ENCODE results near the gene ALDH1B1.

Gene ALDH1B1

GRCh38 chr9:38406476-38407186, 14.1 kb downstream of the ALDH1B1 start:
- Histone ChIP-seq H3K27ac (ENCODE audit: poor library complexity, severe bottlenecking) (no peak overlapping the region), H3K27me3 (ENCODE audit: insufficient read depth, poor library complexity, severe bottlenecking) (peaks cover 3% of the 10 kb centered on the region), H3K4me1 (ENCODE audit: insufficient read depth, poor library complexity, severe bottlenecking) (no peaks in the 10 kb centered on the region), H3K4me3 (ENCODE audit: severe bottlenecking) (no peak overlapping the region), H3K9me3 (ENCODE audit: severe bottlenecking) (no peaks in the 10 kb centered on the region), H3K36me3 (ENCODE audit: low read depth) (no peaks in the 10 kb centered on the region)
- DNase-seq (ENCODE audit: low spot score) = no peak
- TF ChIP-seq CTCF (IDR thresholded peaks at IDR 0.05; ENCODE audit: poor library complexity, severe bottlenecking) = no peak
- ATAC-seq (ENCODE audit: low read depth) = no peak

- TF ChIP-seq CTCF (IDR thresholded peaks at IDR 0.05; ENCODE audit: poor library complexity, severe bottlenecking) = no peak
- Histone ChIP-seq H3K4me1 (ENCODE audit: insufficient read depth, poor library complexity, severe bottlenecking) (no peaks in the 10 kb centered on the region), H3K27me3 (ENCODE audit: insufficient read depth, poor library complexity, severe bottlenecking) (peaks cover 3% of the 10 kb centered on the region), H3K36me3 (ENCODE audit: low read depth) (no peaks in the 10 kb centered on the region), H3K9me3 (ENCODE audit: severe bottlenecking) (no peaks in the 10 kb centered on the region), H3K27ac (ENCODE audit: poor library complexity, severe bottlenecking) (no peak overlapping the region), H3K4me3 (ENCODE audit: severe bottlenecking) (no peak overlapping the region)
- no peak for DNase-seq (ENCODE audit: low spot score)
- ATAC-seq (ENCODE audit: low read depth) = no peak
Observed at GRCh38 chr9:38408719-38409118, 16.2 kb downstream of the ALDH1B1 start.

- Histone ChIP-seq H3K27ac (ENCODE audit: poor library complexity, severe bottlenecking) (no peak overlapping the region), H3K9me3 (ENCODE audit: severe bottlenecking) (no peaks in the 10 kb centered on the region), H3K36me3 (ENCODE audit: low read depth) (no peaks in the 10 kb centered on the region), H3K27me3 (ENCODE audit: insufficient read depth, poor library complexity, severe bottlenecking) (no peaks in the 10 kb centered on the region), H3K4me3 (ENCODE audit: severe bottlenecking) (no peak overlapping the region), H3K4me1 (ENCODE audit: insufficient read depth, poor library complexity, severe bottlenecking) (no peaks in the 10 kb centered on the region)
- no peak for TF ChIP-seq CTCF (IDR thresholded peaks at IDR 0.05; ENCODE audit: poor library complexity, severe bottlenecking)
- DNase-seq (ENCODE audit: low spot score) = no peak
- no peak for ATAC-seq (ENCODE audit: low read depth)
Observed at GRCh38 chr9:38412751-38413150, 20.2 kb downstream of the ALDH1B1 start.

- no peaks in the 10 kb centered on the region for H3K9me3 ChIP-seq (ENCODE audit: severe bottlenecking)
- H3K4me1 ChIP-seq (ENCODE audit: insufficient read depth, poor library complexity, severe bottlenecking) = no peaks in the 10 kb centered on the region
- H3K36me3 ChIP-seq (ENCODE audit: low read depth) = no peaks in the 10 kb centered on the region
- H3K27me3 ChIP-seq (ENCODE audit: insufficient read depth, poor library complexity, severe bottlenecking) = no peaks in the 10 kb centered on the region
- ATAC-seq (ENCODE audit: low read depth) (no peak), DNase-seq (ENCODE audit: low spot score) (no peak)
- TF ChIP-seq CTCF (IDR thresholded peaks at IDR 0.05; ENCODE audit: poor library complexity, severe bottlenecking) = no peak
- H3K27ac ChIP-seq (ENCODE audit: poor library complexity, severe bottlenecking) = no peak overlapping the region
- no peak overlapping the region for H3K4me3 ChIP-seq (ENCODE audit: severe bottlenecking)
Observed at GRCh38 chr9:38413283-38413682, 20.8 kb downstream of the ALDH1B1 start.

GRCh38 chr9:38414040-38414723, 21.7 kb downstream of the ALDH1B1 start:
- no peaks in the 10 kb centered on the region for H3K4me1 ChIP-seq (ENCODE audit: insufficient read depth, poor library complexity, severe bottlenecking)
- H3K36me3 ChIP-seq (ENCODE audit: low read depth) = no peaks in the 10 kb centered on the region
- no peak for TF ChIP-seq CTCF (IDR thresholded peaks at IDR 0.05; ENCODE audit: poor library complexity, severe bottlenecking)
- no peak overlapping the region for H3K27ac ChIP-seq (ENCODE audit: poor library complexity, severe bottlenecking)
- ATAC-seq (ENCODE audit: low read depth) = no peak
- no peak for DNase-seq (ENCODE audit: low spot score)
- H3K9me3 ChIP-seq (ENCODE audit: severe bottlenecking) = no peaks in the 10 kb centered on the region
- no peaks in the 10 kb centered on the region for H3K27me3 ChIP-seq (ENCODE audit: insufficient read depth, poor library complexity, severe bottlenecking)
- no peak overlapping the region for H3K4me3 ChIP-seq (ENCODE audit: severe bottlenecking)
